ENCODE data around the gene TK2. TPM values are rescaled to one million over a fixed set of nuclear protein-coding genes. Genes with fewer than 3 reads are reported as not detected.
"Not testable (repeated sequence)": the region's sequence is repeated elsewhere in the genome, so short reads cannot be mapped to it uniquely, and the experiment has no call there.

Gene TK2
- total RNA-seq, 4 donors from 2014 or later: 15.7 to 20.6 (median 16.6) TPM

- TF ChIP-seq POLR2A (IDR thresholded peaks at IDR 0.05): no peak
- no peak for TF ChIP-seq EP300 (IDR thresholded peaks at IDR 0.05; ENCODE audit: low read depth)
- no peak for TF ChIP-seq POLR2AphosphoS5 (IDR thresholded peaks at IDR 0.05)
- no peak for TF ChIP-seq CTCF (IDR thresholded peaks at IDR 0.05)
- in situ Hi-C loops (cut with MboI; ENCODE audit: low pct_ligation_motif_present in 1 of 4, low pct_unique_long_range_greater_than_20kb in 1 of 4, low sequenced_read_pairs in 3 of 4) (no loop called here), intact Hi-C loops (cut with DNase I; ENCODE audit: low total_unique reads) (no loop called here)
- Histone ChIP-seq H3K36me3 (no peaks in the 10 kb centered on the region), H3K4me1 (no peaks in the 10 kb centered on the region), H3K27me3 (peaks cover 22% of the 10 kb centered on the region), H3K9me3 (no peaks in the 10 kb centered on the region), H3K27ac (no peak overlapping the region), H3K4me3 (no peak overlapping the region)
- DNase-seq: no peak
- WGBS, 2 donors (ENCODE audit: low coverage in 1 of 2): 94% methylated on average over 5 of the region's 5 CpGs; no CpG with 5 or more reads in 1 of the 2 donors
Observed at GRCh38 chr16:66467611-66468010, 82.3 kb downstream of the TK2 start.

- H3K9me3 ChIP-seq; intact Hi-C loops (cut with DNase I; ENCODE audit: low total_unique reads); H3K4me3 ChIP-seq; H3K27ac ChIP-seq; H3K36me3 ChIP-seq; in situ Hi-C loops (cut with MboI; ENCODE audit: low pct_ligation_motif_present in 1 of 4, low pct_unique_long_range_greater_than_20kb in 1 of 4, low sequenced_read_pairs in 3 of 4); DNase-seq; H3K4me1 ChIP-seq: not testable (repeated sequence)
- 86 to 93% methylated on average over 5 to 6 of the region's 6 CpGs for WGBS, 2 donors (ENCODE audit: low coverage in 1 of 2)
- peaks cover 27% of the 10 kb centered on the region for H3K27me3 ChIP-seq
Observed at GRCh38 chr16:66466636-66467035, 83.3 kb downstream of the TK2 start.

GRCh38 chr16:66465946-66466345 lies 84.0 kb downstream of the TK2 start:
- WGBS, 2 donors (ENCODE audit: low coverage in 1 of 2): 88 to 90% methylated on average over 2 to 6 of the region's 6 CpGs
- H3K9me3 ChIP-seq; H3K36me3 ChIP-seq; DNase-seq; H3K27ac ChIP-seq; in situ Hi-C loops (cut with MboI; ENCODE audit: low pct_ligation_motif_present in 1 of 4, low pct_unique_long_range_greater_than_20kb in 1 of 4, low sequenced_read_pairs in 3 of 4); H3K4me1 ChIP-seq; intact Hi-C loops (cut with DNase I; ENCODE audit: low total_unique reads); H3K4me3 ChIP-seq: not testable (repeated sequence)
- peaks cover 30% of the 10 kb centered on the region for H3K27me3 ChIP-seq

- Histone ChIP-seq H3K4me3 (no peak overlapping the region), H3K27me3 (peaks cover 56% of the 10 kb centered on the region), H3K27ac (no peak overlapping the region), H3K36me3 (no peaks in the 10 kb centered on the region), H3K9me3 (no peaks in the 10 kb centered on the region), H3K4me1 (no peaks in the 10 kb centered on the region)
- 47 to 50% methylated on average over 1 of the region's 1 CpG for WGBS, 2 donors (ENCODE audit: low coverage in 1 of 2)
- TF ChIP-seq POLR2A (IDR thresholded peaks at IDR 0.05) (no peak), EP300 (IDR thresholded peaks at IDR 0.05; ENCODE audit: low read depth) (no peak), POLR2AphosphoS5 (IDR thresholded peaks at IDR 0.05) (no peak), CTCF (IDR thresholded peaks at IDR 0.05) (no peak)
- intact Hi-C loops (cut with DNase I; ENCODE audit: low total_unique reads) (no loop called here), in situ Hi-C loops (cut with MboI; ENCODE audit: low pct_ligation_motif_present in 1 of 4, low pct_unique_long_range_greater_than_20kb in 1 of 4, low sequenced_read_pairs in 3 of 4) (no loop called here)
- no peak for DNase-seq
Observed at GRCh38 chr16:66462912-66463311, 87.0 kb downstream of the TK2 start.

GRCh38 chr16:66460703-66461102 lies 89.2 kb downstream of the TK2 start:
- WGBS, 2 donors (ENCODE audit: low coverage in 1 of 2): 92% methylated on average over 1 of the region's 1 CpG; no CpG with 5 or more reads in 1 of the 2 donors

More at GRCh38 chr16:66460703-66461102, 89.2 kb downstream of the TK2 start:
- DNase-seq: no peak
- H3K4me3 ChIP-seq: no peak overlapping the region
- in situ Hi-C loops (cut with MboI; ENCODE audit: low pct_ligation_motif_present in 1 of 4, low pct_unique_long_range_greater_than_20kb in 1 of 4, low sequenced_read_pairs in 3 of 4) (no loop called here), intact Hi-C loops (cut with DNase I; ENCODE audit: low total_unique reads) (no loop called here)
- peaks cover 56% of the 10 kb centered on the region for H3K27me3 ChIP-seq
- H3K9me3 ChIP-seq: no peaks in the 10 kb centered on the region
- H3K27ac ChIP-seq: no peak overlapping the region
- H3K36me3 ChIP-seq: no peaks in the 10 kb centered on the region
- no peak for TF ChIP-seq CTCF (IDR thresholded peaks at IDR 0.05)
- TF ChIP-seq POLR2AphosphoS5 (IDR thresholded peaks at IDR 0.05): no peak
- H3K4me1 ChIP-seq: no peaks in the 10 kb centered on the region

All from transverse colon (tissue), 4 donors.